Calu3 (cell line): ENCODE data around the gene EML6. TPM values are rescaled to one million over a fixed set of nuclear protein-coding genes. Genes with fewer than 3 reads are reported as not detected.

Experiments
- BruUV-seq: library from RNA; stranded (reverse); fragments of 400-500 nt; replicated peaks from 2 replicates; lab custom pipeline; 2021; lab: Mats Ljungman, UMichigan
- CTCF ChIA-PET: fragments of 300-600 bp; sonication (Branson Sonifier 250); formaldehyde crosslinking; loops from one replicate; lab custom pipeline; 2022; ENCODE audit warnings: antibody characterized with exemption; lab: Charles Lee
- DNase-seq: peaks from one replicate; pipeline ENCODE4 v3.0.0; 2022
- H3K27ac Mint-ChIP-seq: one replicate; pipeline ENCODE4 v1.8.0; 2022; ENCODE audit warnings: mixed read lengths; ENCODE audit not compliant: unreplicated experiment
- H3K27me3 Mint-ChIP-seq: one replicate; pipeline ENCODE4 v1.8.0; 2022; ENCODE audit warnings: mixed read lengths; ENCODE audit not compliant: unreplicated experiment
- H3K36me3 Mint-ChIP-seq: one replicate; pipeline ENCODE4 v1.8.0; 2022; ENCODE audit warnings: mild to moderate bottlenecking, moderate library complexity, mixed read lengths; ENCODE audit not compliant: insufficient read depth, unreplicated experiment
- H3K4me1 Mint-ChIP-seq: one replicate; pipeline ENCODE4 v1.8.0; 2022; ENCODE audit warnings: mild to moderate bottlenecking, low read depth, mixed read lengths; ENCODE audit not compliant: unreplicated experiment
- H3K4me3 Mint-ChIP-seq: one replicate; pipeline ENCODE4 v1.8.0; 2022; ENCODE audit warnings: mild to moderate bottlenecking, low read depth, moderate library complexity, mixed read lengths; ENCODE audit not compliant: unreplicated experiment
- H3K9me3 Mint-ChIP-seq: one replicate; pipeline ENCODE4 v1.8.0; 2022; ENCODE audit warnings: low read depth, mixed read lengths; ENCODE audit not compliant: unreplicated experiment
- CTCF ChIP-seq: fragments of 200-600 bp; IDR thresholded peaks from one replicate; pipeline ENCODE4 v1.8.0; 2022; ENCODE audit warnings: antibody characterized with exemption; ENCODE audit not compliant: unreplicated experiment
- intact Hi-C: fragments of 100-400 bp; cut with micrococcal nuclease; formaldehyde crosslinking; loops from one replicate; pipeline ENCODE4 v1.10.0; 2022; ENCODE audit not compliant: unreplicated experiment
- total RNA-seq: library from RNA; stranded (reverse); gene quantifications from 2 replicates; pipeline ENCODE4 v1.2.3, GENCODE V29; 2022

The EML6 gene
- total RNA-seq, 1 experiment from 2014 or later = 0.45 TPM

GRCh38 chr2:54924121-54924520 lies 200.7 kb downstream of the EML6 start:
- no peak overlapping the region for H3K4me3 Mint-ChIP-seq
- TF ChIP-seq CTCF = no peak
- no peaks in the 10 kb centered on the region for H3K4me1 Mint-ChIP-seq
- no peak overlapping the region for H3K27ac Mint-ChIP-seq
- no TSS peak for BruUV-seq
- DNase-seq = no peak
- peaks cover 2% of the 10 kb centered on the region for H3K9me3 Mint-ChIP-seq
- CTCF ChIA-PET = no interaction called here
- no peaks in the 10 kb centered on the region for H3K36me3 Mint-ChIP-seq
- intact Hi-C loops = no loop called here
- peaks cover 28% of the 10 kb centered on the region for H3K27me3 Mint-ChIP-seq

DNA sequence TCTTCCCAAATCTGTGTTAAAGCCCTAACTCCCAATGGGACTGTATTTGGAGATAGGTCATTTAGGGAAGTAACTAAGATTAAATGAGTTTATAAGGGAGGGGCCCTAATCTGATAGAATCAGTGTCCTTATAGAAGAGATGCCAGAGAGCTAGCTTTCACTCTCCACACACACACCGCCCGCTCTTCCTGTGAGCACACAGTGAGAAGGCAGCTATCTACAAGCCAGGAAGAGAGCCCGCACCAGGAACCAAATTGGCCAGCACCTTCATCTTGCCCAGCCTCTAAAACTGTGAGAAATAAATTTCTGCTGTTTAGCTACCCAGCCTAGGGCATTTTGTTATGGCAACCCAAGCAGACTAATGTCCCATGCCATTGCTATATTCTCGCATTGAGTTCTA lies 201.6 kb downstream of the EML6 start:
- BruUV-seq = no TSS peak
- H3K27me3 Mint-ChIP-seq = peaks cover 25% of the 10 kb centered on the region
- TF ChIP-seq CTCF = no peak
- DNase-seq = no peak
- H3K4me1 Mint-ChIP-seq = no peaks in the 10 kb centered on the region
- intact Hi-C loops = no loop called here
- no peak overlapping the region for H3K4me3 Mint-ChIP-seq
- H3K9me3 Mint-ChIP-seq = peaks cover 2% of the 10 kb centered on the region
- no peak overlapping the region for H3K27ac Mint-ChIP-seq
- CTCF ChIA-PET = interaction anchor here (0.6 to 0.8 kb wide), 2 partner anchors 9 to 32 kb away, joined by 3 to 10 read pairs; no protein-coding TSS in a partner anchor
- no peaks in the 10 kb centered on the region for H3K36me3 Mint-ChIP-seq

DNA sequence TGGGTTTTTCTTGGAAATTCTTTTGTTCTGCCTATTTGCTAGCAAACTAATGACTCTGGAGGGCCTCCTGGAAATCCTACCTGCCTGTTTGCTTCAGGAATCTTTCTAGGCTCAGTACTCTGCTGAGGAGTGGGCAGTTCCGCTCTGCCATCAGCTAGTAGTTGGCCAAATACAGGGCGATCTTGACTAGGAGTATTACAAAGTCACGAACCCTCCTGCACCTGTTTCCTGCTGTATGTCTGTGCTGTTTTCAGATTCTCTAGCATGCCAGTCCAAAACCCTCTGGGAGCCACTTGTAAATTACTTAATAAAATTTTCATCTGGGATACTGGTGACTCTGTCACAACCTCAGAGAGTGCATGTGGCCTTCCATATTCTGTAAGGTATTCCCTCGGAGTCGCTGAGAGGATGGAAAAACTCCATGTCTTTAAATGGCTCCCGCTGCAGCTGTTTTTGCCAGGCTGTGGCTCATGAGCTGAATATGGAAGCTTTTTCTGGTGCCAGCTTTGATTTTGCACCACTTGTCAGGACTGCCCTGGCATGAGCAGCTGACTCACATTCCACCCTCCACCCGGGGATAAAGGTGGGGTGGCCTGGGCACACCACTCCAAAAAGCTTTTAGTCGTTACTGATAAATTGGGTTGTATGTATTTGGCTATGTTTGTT lies 203.8 kb downstream of the EML6 start:
- Mint-ChIP-seq H3K27me3 (peaks cover 25% of the 10 kb centered on the region), H3K9me3 (no peaks in the 10 kb centered on the region), H3K27ac (no peak overlapping the region), H3K4me1 (no peaks in the 10 kb centered on the region), H3K4me3 (no peak overlapping the region), H3K36me3 (no peaks in the 10 kb centered on the region)
- no peak for TF ChIP-seq CTCF
- no TSS peak for BruUV-seq
- intact Hi-C loops = no loop called here
- no peak for DNase-seq
- CTCF ChIA-PET = interaction anchor here (0.6 kb wide), 1 partner anchor 310 kb away, joined by 4 read pairs; no protein-coding TSS in a partner anchor

DNA sequence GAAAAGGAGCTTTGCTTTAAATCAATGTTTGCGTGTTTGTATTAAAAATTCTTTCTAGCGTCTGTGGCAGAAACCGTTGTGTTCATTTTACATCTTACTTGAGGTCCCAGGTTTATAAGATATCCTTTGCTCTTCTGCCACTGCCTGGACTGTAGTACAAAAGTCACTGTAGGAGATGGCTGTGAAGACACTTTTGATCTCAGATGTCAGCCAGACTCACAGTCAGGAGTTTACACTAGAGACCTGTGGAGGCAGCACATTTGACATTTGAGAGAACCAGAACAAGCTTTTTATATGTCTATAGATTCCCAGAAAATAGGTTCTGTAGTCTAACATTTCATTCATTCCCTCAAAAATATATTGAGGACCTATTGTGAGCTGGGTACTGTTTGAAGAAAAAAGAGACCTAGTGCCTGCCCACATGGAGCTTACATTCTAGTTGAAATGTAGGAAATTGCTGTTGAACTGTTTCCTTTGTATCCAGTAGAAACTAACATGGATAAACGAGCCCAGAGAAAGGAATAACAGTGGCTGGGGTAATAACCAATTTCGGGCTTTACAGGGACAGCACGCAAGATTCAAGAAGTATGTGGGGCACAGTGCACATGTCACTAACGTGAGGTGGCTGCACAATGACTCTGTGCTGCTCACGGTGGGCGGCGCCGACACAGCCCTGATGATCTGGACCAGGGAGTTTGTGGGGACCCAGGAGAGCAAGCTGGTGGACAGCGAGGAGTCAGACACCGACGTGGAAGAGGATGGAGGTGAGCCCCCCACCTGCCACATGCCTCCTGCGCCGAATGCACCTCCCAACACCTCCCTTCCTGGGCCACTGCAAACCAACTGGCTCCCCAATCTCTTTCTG lies 204.5 kb downstream of the EML6 start:
- Mint-ChIP-seq H3K27me3 (peaks cover 25% of the 10 kb centered on the region), H3K4me3 (no peak overlapping the region), H3K27ac (no peak overlapping the region), H3K36me3 (no peaks in the 10 kb centered on the region), H3K9me3 (no peaks in the 10 kb centered on the region), H3K4me1 (no peaks in the 10 kb centered on the region)
- no peak for TF ChIP-seq CTCF
- no TSS peak for BruUV-seq
- DNase-seq = no peak
- intact Hi-C loops = no loop called here
- CTCF ChIA-PET = interaction anchor here (0.6 kb wide), 1 partner anchor 309 kb away, joined by 4 read pairs; no protein-coding TSS in a partner anchor
